Heart left ventricle (tissue), 16 donors: ENCODE measurements around the gene NFILZ. TPM values are rescaled to one million over a fixed set of nuclear protein-coding genes. Genes with fewer than 3 reads are reported as not detected.

ENCODE experiments used
- ATAC-seq, 4 donors: fragments of 200-7000 bp; cut with Tn5 transposase; one replicate each; pipeline ENCODE4 v1.9.1; 2020 to 2022; ENCODE audit warnings: moderate library complexity in 4 of 4, mild to moderate bottlenecking in 3 of 4, moderate number of reproducible peaks in 1 of 4
- DNase-seq, 5 donors: peaks; one replicate each; pipeline ENCODE4 v3.0.0-alpha.2; 2020
- H3K27ac ChIP-seq, 12 donors: fragments of 200-600 bp; sonication (generic) in 4 of 12; one replicate each; pipeline versions ENCODE4 v1.5.0 to v1.8.0; 2016 to 2022; ENCODE audit warnings: mild to moderate bottlenecking in 2 of 12
- H3K27me3 ChIP-seq, 9 donors: fragments of 200-600 bp; sonication (generic) in 2 of 9; one replicate each; pipeline versions ENCODE4 v1.5.1 to v1.8.0; 2016 to 2022; ENCODE audit warnings: mild to moderate bottlenecking in 3 of 9
- H3K36me3 ChIP-seq, 9 donors: fragments of 200-600 bp; sonication (generic) in 2 of 9; one replicate each; pipeline versions ENCODE4 v1.5.0 to v1.8.0; 2018 to 2022; ENCODE audit warnings: mild to moderate bottlenecking in 2 of 9
- H3K4me1 ChIP-seq, 12 donors: fragments of 200-600 bp; sonication (generic) in 4 of 12; one replicate each; pipeline versions ENCODE4 v1.5.0 to v1.8.0; 2016 to 2022; ENCODE audit warnings: mild to moderate bottlenecking in 3 of 12
- H3K4me3 ChIP-seq, 12 donors: fragments of 200-600 bp; sonication (generic) in 4 of 12; one replicate each; pipeline versions ENCODE4 v1.5.0 to v1.8.0; 2017 to 2022; ENCODE audit warnings: mild to moderate bottlenecking in 9 of 12, moderate library complexity in 4 of 12
- H3K9me3 ChIP-seq, 12 donors: fragments of 200-600 bp; sonication (generic) in 4 of 12; one replicate each; pipeline versions ENCODE4 v1.5.0 to v1.8.0; 2016 to 2022; ENCODE audit warnings: mild to moderate bottlenecking in 1 of 12
- POLR2A ChIP-seq, 2 donors: fragments of 450-650 bp; IDR thresholded peaks; one replicate each; pipeline ENCODE4 v1.6.1; 2017; ENCODE audit warnings: antibody characterized with exemption in 2 of 2, mild to moderate bottlenecking in 2 of 2, moderate library complexity in 2 of 2
- WGBS, 4 donors: extraction: QIAGEN DNeasy Blood & Tissue Kit in 2 of 4; methylation state at CpG; one replicate each; pipeline versions ENCODE4 v1.1.5 to v1.1.7; 2013 to 2018; 5-methylcytosine and 5-hydroxymethylcytosine counted together
- intact Hi-C, 10 donors: fragments of 100-400 bp; cut with DNase I; formaldehyde crosslinking; loops; one replicate each; pipeline versions ENCODE4 v1.11.1 to v1.14.2; 2022
- polyA plus RNA-seq, 2 donors: library from polyadenylated mRNA; stranded (reverse); fragments of 200-250 nt; gene quantifications; one replicate each; pipeline ENCODE4 v1.2.3, GENCODE V29; 2013
- total RNA-seq, 9 donors: library from RNA; depleted of rRNA in 2 of 9; stranded (reverse); fragments of >200 nt in 2 of 9; fragmentation: NEBNext Ultra II Directional in 3 of 9; extraction: Animal tissue kit (Norgen Biotek cat#: 25700) in 3 of 9; gene quantifications; one replicate each; pipeline versions ENCODE4 v1.1.0 to v1.2.4, GENCODE V29; 2016 to 2023
- TF ChIP-seq, protein P1 (sequence below), 12 donors: fragments of 200-600 bp; sonication (generic) in 4 of 12; IDR thresholded peaks; one replicate each; pipeline versions ENCODE4 v1.5.0 to v1.8.0; 2018 to 2022; ENCODE audit warnings: antibody characterized with exemption in 12 of 12, mild to moderate bottlenecking in 5 of 12
- donor health status: ischemic (EF 13 %, LVEDD 7.1; RV severe dilation, severe dysfunction).
- donor health status: healthy with polysubstance abuse.
- donor health status: DM: no; HTN: yes; CAD: no.
- donor health status: DM: no; HTN: no; CAD: no.
- donor health status: ischemic (EF 25% LVEDD 6.9; RV normal size, moderate dysfunction).
- donor health status: ischemic (EF 25% LVEDD 5.7; RV mildly dilated, moderate dysfunction).
- donor health status: healthy.
- donor health status: DM: yes; HTN: yes; CAD: no.
- donor health status: ischemic (EF 35%, LVEDD 5.7; RV mildly dilated, moderate dysfunction).
- donor health status: nonischemic (EF 11% LVEDD 7.7; RV severe dilation, severe dysfunction).
- donor health status: DM: yes; HTN: yes; CAD: no.
- donor health status: PGD.
- donor health status: ischemic (EF 29% LVEDD 5.4; RV normal size, mild dysfunction).
- donor health status: nonischemic (EF 23%, LVEDD 6.1; RV moderate dilation, normal function).

Gene NFILZ
- total and polyA plus RNA-seq, 11 donors = not detected

DNA sequence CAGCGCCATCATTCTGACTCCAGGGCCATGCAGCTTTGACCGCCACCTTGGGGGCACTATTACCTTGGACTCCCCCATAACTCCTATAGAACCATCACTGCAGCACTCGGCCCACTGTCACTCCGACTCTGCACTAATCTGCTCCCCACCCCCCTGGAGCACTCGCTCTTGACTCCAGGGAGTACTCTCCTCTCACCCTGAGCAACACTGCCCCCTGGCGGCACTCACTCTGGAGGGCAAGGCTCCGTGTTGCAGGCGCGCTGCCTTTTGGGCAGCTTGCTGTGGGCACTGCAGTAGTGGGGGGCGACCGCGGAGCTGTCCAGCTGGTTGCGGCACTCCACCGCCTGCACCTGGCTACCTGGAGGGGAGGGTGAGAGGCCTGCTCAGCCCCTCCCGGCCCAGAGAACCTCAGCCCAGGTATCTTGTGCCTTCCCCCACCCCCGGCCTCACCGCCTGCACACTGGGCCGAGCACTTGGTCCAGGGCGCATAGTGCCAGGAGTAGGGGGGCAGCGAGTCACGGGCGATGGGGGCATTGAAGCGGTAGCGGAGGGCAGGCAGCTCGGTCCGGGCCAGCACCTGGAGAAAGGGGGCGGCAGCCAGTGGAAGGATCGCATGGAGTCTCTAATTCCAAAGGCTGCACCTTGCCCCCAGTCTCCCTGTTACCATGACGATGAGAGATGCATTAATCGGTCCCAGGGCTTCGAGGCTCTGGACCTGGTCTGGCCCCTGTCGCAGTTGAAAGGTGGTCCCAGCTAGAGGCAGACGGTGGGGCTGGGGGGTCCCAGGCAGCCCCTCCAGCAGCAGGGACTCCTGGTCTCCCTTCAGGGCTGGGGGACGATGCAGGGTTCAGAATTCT is 44.3 kb upstream of the NFILZ start:
- intact Hi-C loops = loop anchor here in 3 of 10 donors (10.0 kb wide), 2 partner anchors 59 to 231 kb away; no protein-coding TSS in a partner anchor
- H3K4me1 ChIP-seq = peaks cover 0 to under 1% (median 0%) of the 10 kb centered on the region in 12 donors
- H3K27me3 ChIP-seq = no peaks in the 10 kb centered on the region
- H3K4me3 ChIP-seq = no peak overlapping the region
- TF ChIP-seq, protein P1, sequence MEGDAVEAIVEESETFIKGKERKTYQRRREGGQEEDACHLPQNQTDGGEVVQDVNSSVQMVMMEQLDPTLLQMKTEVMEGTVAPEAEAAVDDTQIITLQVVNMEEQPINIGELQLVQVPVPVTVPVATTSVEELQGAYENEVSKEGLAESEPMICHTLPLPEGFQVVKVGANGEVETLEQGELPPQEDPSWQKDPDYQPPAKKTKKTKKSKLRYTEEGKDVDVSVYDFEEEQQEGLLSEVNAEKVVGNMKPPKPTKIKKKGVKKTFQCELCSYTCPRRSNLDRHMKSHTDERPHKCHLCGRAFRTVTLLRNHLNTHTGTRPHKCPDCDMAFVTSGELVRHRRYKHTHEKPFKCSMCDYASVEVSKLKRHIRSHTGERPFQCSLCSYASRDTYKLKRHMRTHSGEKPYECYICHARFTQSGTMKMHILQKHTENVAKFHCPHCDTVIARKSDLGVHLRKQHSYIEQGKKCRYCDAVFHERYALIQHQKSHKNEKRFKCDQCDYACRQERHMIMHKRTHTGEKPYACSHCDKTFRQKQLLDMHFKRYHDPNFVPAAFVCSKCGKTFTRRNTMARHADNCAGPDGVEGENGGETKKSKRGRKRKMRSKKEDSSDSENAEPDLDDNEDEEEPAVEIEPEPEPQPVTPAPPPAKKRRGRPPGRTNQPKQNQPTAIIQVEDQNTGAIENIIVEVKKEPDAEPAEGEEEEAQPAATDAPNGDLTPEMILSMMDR (IDR thresholded peaks at IDR 0.05) = peak; percentile 21 to 62 (median 44)
- TF ChIP-seq POLR2A (IDR thresholded peaks at IDR 0.05) = no peak
- WGBS, 4 donors = 68 to 74% (median 73%) methylated on average over 23 to 34 of the region's 34 CpGs
- peaks cover 0 to 34% (median 3%) of the 10 kb centered on the region in 9 donors for H3K36me3 ChIP-seq
- DNase-seq = peak in 1 of 5 donors; percentile 59
- no peaks in the 10 kb centered on the region for H3K9me3 ChIP-seq
- H3K27ac ChIP-seq = no peak overlapping the region
- ATAC-seq = peak in 3 of 4 donors; percentile 24 to 57 (median 41)

- Histone ChIP-seq H3K9me3 (peaks cover 0 to 11% (median 3%) of the 10 kb centered on the region in 12 donors), H3K4me3 (no peak overlapping the region), H3K36me3 (peaks cover 0 to 32% (median 0%) of the 10 kb centered on the region in 9 donors), H3K4me1 (peaks cover 0 to 20% (median 14%) of the 10 kb centered on the region in 12 donors), H3K27me3 (peaks cover 0 to 13% (median 0%) of the 10 kb centered on the region in 9 donors), H3K27ac (no peak overlapping the region)
- no peak for TF ChIP-seq POLR2A (IDR thresholded peaks at IDR 0.05)
- TF ChIP-seq, protein P1 (IDR thresholded peaks at IDR 0.05) = no peak
- no peak for ATAC-seq
- DNase-seq = no peak
- 85 to 86% (median 86%) methylated on average over 27 to 32 of the region's 32 CpGs for WGBS, 4 donors
- intact Hi-C loops = loop anchor here in 3 of 10 donors (10.0 kb wide), 2 partner anchors 56 to 234 kb away; no protein-coding TSS in a partner anchor
These were observed 41.2 kb upstream of the NFILZ start for GRCh38 chr19:8589177-8589714.

- peak overlapping the region in 11 of 12 donors; percentile 1 to 57 (median 42) for H3K4me3 ChIP-seq
- intact Hi-C loops = no loop called here
- peaks cover 0 to 11% (median 3%) of the 10 kb centered on the region in 12 donors for H3K9me3 ChIP-seq
- ATAC-seq = peak; percentile 88 to 95 (median 91)
- peak; percentile 92 to 97 (median 96) for DNase-seq
- peaks cover 0 to 26% (median 8%) of the 10 kb centered on the region in 9 donors for H3K36me3 ChIP-seq
- H3K4me1 ChIP-seq = peaks cover 0 to 31% (median 16%) of the 10 kb centered on the region in 12 donors
- H3K27me3 ChIP-seq = peaks cover 0 to 13% (median 0%) of the 10 kb centered on the region in 9 donors
- 1 to 2% (median 1%) methylated on average over 43 to 55 of the region's 55 CpGs for WGBS, 4 donors
- TF ChIP-seq, protein P1 (IDR thresholded peaks at IDR 0.05) = no peak
- peak in 1 of 2 donors; percentile 50 for TF ChIP-seq POLR2A (IDR thresholded peaks at IDR 0.05)
- H3K27ac ChIP-seq = peak overlapping the region in 4 of 12 donors; percentile 5 to 55 (median 20)
These were observed 38.0 kb upstream of the NFILZ start for GRCh38 chr19:8592231-8593009.
